Prostate gland (tissue), 2 donors: ENCODE results near the gene ABHD15. TPM values are rescaled to one million over a fixed set of nuclear protein-coding genes. Genes with fewer than 3 reads are reported as not detected.

Experiments
- DNase-seq: peaks from one replicate; pipeline ENCODE4 v3.0.0-alpha.2; 2019; ENCODE audit warnings: low spot score
- H3K27ac ChIP-seq, 2 donors: fragments of 200-600 bp; sonication (generic); 2 replicates each; pipeline ENCODE4 v1.5.1; 2017 to 2019
- H3K27me3 ChIP-seq: fragments of 200-600 bp; sonication (generic); replicated peaks from 2 replicates; pipeline ENCODE4 v1.5.1; 2019; ENCODE audit not compliant: insufficient read depth
- H3K36me3 ChIP-seq, 2 donors: fragments of 200-600 bp; sonication (generic); 1 replicate in 1 of 2; 2 replicates in 1 of 2; pipeline versions ENCODE4 v1.5.1 to v1.8.1; 2017 to 2019
- H3K4me1 ChIP-seq: fragments of 200-600 bp; sonication (generic); replicated peaks from 2 replicates; pipeline ENCODE4 v1.5.1; 2019
- H3K4me3 ChIP-seq, 2 donors: fragments of 200-600 bp; sonication (generic); 2 replicates each; pipeline ENCODE4 v1.5.1; 2017 to 2019
- H3K9me3 ChIP-seq: fragments of 200-600 bp; sonication (generic); 2 replicates; pipeline ENCODE4 v1.5.1; 2017
- POLR2A ChIP-seq: fragments of 450-650 bp; IDR thresholded peaks from one replicate; pipeline ENCODE4 v1.6.1; 2016; ENCODE audit warnings: antibody characterized with exemption, mild to moderate bottlenecking
- POLR2AphosphoS5 ChIP-seq: sonication (generic); formaldehyde crosslinking; IDR thresholded peaks from one replicate; pipeline ENCODE4 v1.6.1; 2017; ENCODE audit warnings: antibody characterized with exemption
- WGBS: methylation state at CpG from one replicate; pipeline ENCODE4 v1.1.5; 2018; 5-methylcytosine and 5-hydroxymethylcytosine counted together
- intact Hi-C: fragments of 100-400 bp; cut with DNase I; formaldehyde crosslinking; loops from one replicate; pipeline ENCODE4 v1.14.2; 2022
- total RNA-seq, 2 donors: library from RNA; depleted of rRNA; stranded (reverse); fragments of >200 nt; gene quantifications; one replicate each; pipeline ENCODE4 v1.1.0, GENCODE V29; 2016
- TF ChIP-seq, protein P1 (sequence below), 4 experiments: fragments of 200-600 bp in 2 of 4; fragments of 450-650 bp in 2 of 4; sonication (generic) in 2 of 4; IDR thresholded peaks; 1 replicate in 3 of 4; 2 replicates in 1 of 4; pipeline ENCODE4 v1.5.1; 2016 to 2019; ENCODE audit warnings: antibody characterized with exemption in 4 of 4, mild to moderate bottlenecking in 2 of 4, moderate library complexity in 2 of 4

Gene ABHD15
- total RNA-seq, 2 donors from 2014 or later, result 9.1 to 14.8 TPM

DNA sequence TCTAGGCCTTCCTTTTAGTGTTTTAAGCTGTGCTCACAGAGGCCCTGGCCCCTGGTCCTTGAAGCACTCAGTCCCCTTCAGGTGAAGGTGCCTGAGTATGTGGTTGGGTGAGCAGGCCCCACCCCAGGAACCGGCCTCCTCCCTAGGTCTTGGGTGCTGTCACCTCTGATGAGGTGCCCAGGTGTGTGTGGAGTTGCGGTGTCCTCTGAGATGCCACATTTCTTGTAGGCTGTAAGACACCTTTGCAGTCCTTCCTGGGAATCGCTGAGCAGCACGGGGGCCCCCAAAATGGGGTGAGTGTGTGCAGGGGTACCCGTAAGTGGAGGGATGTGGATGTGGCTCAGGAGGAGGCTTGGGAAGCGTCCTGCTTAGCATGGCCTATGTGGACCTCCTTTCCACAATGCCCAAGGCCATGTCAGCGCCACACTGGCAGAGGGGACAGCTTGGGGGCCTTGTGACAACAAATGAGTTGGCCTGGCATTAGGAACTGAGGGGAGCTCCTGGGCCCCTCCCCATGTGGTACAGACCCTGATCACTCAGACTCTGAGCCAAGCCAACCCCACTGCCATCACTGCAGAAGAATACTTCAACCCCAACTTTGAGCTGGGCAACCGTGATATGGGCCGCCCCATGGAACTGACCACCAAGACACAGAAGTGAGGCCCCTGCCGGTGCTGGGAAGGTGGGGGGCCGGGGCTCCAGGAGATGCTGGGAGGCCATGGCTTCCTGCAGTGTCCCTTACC lies 44.7 kb upstream of the ABHD15 start:
- TF ChIP-seq POLR2A, result no peak
- no peak overlapping the region for H3K4me3 ChIP-seq
- no peaks in the 10 kb centered on the region for H3K36me3 ChIP-seq
- intact Hi-C loops, result no loop called here
- H3K27me3 ChIP-seq, result no peaks in the 10 kb centered on the region
- WGBS, result 97% methylated on average over 8 of the region's 11 CpGs
- H3K27ac ChIP-seq, result no peak overlapping the region
- no peaks in the 10 kb centered on the region for H3K9me3 ChIP-seq
- peaks cover 5% of the 10 kb centered on the region for H3K4me1 ChIP-seq
- DNase-seq, result no peak

DNA sequence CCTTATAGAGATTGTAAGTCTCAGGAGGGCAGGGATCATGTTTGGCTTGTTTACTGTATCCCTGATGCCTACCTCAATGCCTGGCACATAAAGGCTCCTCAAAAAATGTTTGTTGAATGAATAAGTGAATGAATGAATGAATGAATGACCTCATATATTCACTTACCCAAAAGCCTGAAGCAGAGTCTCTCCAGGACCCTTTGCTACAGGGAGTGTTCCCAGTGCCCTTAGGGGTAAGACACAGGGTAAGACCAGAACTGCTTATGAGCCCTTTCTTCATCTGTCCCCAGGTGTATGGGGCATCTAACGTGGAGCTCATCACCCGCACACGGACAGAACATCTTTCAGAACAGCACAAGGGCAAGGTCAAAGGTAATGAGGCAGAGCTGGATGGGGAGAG lies 43.6 kb upstream of the ABHD15 start:
- H3K4me3 ChIP-seq, result no peak overlapping the region
- no peaks in the 10 kb centered on the region for H3K27me3 ChIP-seq
- TF ChIP-seq POLR2AphosphoS5, result no peak
- TF ChIP-seq, protein P1, sequence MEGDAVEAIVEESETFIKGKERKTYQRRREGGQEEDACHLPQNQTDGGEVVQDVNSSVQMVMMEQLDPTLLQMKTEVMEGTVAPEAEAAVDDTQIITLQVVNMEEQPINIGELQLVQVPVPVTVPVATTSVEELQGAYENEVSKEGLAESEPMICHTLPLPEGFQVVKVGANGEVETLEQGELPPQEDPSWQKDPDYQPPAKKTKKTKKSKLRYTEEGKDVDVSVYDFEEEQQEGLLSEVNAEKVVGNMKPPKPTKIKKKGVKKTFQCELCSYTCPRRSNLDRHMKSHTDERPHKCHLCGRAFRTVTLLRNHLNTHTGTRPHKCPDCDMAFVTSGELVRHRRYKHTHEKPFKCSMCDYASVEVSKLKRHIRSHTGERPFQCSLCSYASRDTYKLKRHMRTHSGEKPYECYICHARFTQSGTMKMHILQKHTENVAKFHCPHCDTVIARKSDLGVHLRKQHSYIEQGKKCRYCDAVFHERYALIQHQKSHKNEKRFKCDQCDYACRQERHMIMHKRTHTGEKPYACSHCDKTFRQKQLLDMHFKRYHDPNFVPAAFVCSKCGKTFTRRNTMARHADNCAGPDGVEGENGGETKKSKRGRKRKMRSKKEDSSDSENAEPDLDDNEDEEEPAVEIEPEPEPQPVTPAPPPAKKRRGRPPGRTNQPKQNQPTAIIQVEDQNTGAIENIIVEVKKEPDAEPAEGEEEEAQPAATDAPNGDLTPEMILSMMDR (IDR thresholded peaks at IDR 0.05), result no peak
- no peak for TF ChIP-seq POLR2A
- H3K27ac ChIP-seq, result no peak overlapping the region
- H3K9me3 ChIP-seq, result no peaks in the 10 kb centered on the region
- WGBS, result 91% methylated on average over 3 of the region's 3 CpGs
- DNase-seq, result no peak
- peaks cover 5% of the 10 kb centered on the region for H3K4me1 ChIP-seq
- intact Hi-C loops, result no loop called here
- no peaks in the 10 kb centered on the region for H3K36me3 ChIP-seq

DNA sequence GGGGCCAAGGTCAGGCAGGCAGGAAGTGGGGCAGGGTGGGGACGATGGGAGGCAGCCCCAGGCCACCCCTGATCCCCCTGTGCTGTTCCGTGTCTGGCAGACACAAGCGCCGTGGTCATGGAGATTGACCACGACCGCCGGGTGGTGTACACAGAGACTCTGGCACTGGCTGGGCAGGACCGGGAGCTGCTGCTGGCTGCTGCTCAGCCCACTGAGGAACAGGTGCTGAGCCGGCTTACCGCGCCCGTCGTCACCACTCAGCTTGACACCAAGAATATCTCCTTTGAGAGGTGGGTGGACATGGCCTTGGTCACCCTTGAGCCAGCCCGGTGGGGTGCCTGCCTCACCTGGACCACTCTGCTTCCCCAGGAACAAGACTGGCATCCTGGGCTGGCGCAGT lies 42.1 kb upstream of the ABHD15 start:
- no peaks in the 10 kb centered on the region for H3K27me3 ChIP-seq
- H3K4me3 ChIP-seq, result no peak overlapping the region
- no peaks in the 10 kb centered on the region for H3K9me3 ChIP-seq
- intact Hi-C loops, result no loop called here
- no peak overlapping the region for H3K27ac ChIP-seq
- H3K4me1 ChIP-seq, result peaks cover 2% of the 10 kb centered on the region
- H3K36me3 ChIP-seq, result no peaks in the 10 kb centered on the region
- TF ChIP-seq POLR2AphosphoS5, result no peak
- TF ChIP-seq, protein P1 (IDR thresholded peaks at IDR 0.05), result no peak
- DNase-seq, result no peak
- WGBS, result 89% methylated on average over 15 of the region's 15 CpGs

DNA sequence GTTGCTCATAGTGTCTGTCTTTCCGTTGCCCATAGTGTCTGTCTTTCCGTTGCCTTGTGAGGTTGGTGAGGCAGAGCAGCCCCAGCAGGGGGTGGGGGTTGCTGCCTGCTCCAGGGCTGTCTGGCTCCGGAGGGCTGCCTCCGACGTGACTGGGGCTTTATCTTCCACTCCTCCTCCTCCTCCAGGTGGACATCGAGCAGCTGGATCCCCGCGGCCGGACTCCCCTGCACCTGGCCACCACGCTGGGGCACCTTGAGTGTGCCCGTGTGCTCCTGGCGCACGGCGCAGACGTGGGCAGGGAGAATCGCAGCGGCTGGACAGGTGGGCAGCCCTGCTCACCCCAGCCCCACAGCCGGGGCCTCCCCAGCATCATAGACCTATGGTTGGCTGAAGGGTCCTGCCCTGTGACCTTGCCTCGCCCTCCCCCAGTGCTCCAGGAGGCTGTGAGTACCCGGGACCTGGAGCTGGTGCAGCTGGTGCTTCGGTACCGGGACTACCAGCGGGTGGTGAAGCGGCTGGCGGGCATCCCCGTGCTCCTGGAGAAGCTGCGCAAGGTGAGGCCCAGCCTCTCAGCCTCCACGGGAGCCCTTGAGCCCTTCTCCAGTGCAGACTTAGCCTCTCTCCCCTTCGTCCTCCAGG lies 40.8 kb upstream of the ABHD15 start:
- 90% methylated on average over 29 of the region's 29 CpGs for WGBS

DNA sequence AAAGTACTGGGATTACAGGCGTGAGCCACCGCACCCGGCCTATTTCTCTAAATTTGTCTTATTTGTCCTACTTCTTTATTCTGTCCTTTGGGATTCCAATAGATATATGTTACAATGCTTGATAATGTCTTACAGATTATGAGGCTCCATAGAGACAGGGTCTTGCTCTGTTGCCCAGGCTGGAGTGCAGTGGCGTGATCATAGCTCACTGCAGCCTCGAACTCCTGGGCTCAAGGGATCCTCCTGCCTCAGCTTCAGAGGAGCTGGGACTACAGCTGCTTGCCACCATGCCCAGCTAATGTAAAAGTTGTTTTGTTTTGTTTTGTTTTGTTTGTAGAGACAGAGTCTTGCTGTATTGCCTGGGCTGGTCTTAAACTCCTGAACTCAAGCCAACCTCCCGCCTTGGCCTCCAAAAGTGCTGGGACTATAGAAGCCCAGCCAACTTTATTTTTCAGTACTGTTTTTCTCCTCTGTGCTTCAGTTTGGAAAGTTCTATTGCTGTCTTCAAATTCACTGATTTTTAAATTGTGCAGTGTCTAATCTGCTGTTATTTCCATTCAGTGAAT lies 36.4 kb upstream of the ABHD15 start:
- H3K4me3 ChIP-seq, result no peak overlapping the region
- no peaks in the 10 kb centered on the region for H3K27me3 ChIP-seq
- no peak overlapping the region for H3K27ac ChIP-seq
- H3K36me3 ChIP-seq, result no peaks in the 10 kb centered on the region
- no peak for DNase-seq
- H3K9me3 ChIP-seq, result no peaks in the 10 kb centered on the region
- H3K4me1 ChIP-seq, result no peaks in the 10 kb centered on the region
- WGBS, result 98% methylated on average over 6 of the region's 6 CpGs
- no peak for TF ChIP-seq POLR2A
- TF ChIP-seq, protein P1 (IDR thresholded peaks at IDR 0.05), result no peak
- TF ChIP-seq POLR2AphosphoS5, result no peak
- intact Hi-C loops, result no loop called here

More for the DNA sequence above, 40.8 kb upstream of the ABHD15 start:
- Histone ChIP-seq H3K9me3 (no peaks in the 10 kb centered on the region), H3K4me1 (no peaks in the 10 kb centered on the region), H3K36me3 (no peaks in the 10 kb centered on the region), H3K27me3 (no peaks in the 10 kb centered on the region), H3K27ac (no peak overlapping the region), H3K4me3 (no peak overlapping the region)
- intact Hi-C loops, result no loop called here
- TF ChIP-seq POLR2AphosphoS5 (no peak), POLR2A (no peak)
- TF ChIP-seq, protein P1 (IDR thresholded peaks at IDR 0.05), result no peak
- no peak for DNase-seq
